Spleen (tissue), 11 donors: ENCODE results near the gene SNX5. TPM values are rescaled to one million over a fixed set of nuclear protein-coding genes. Genes with fewer than 3 reads are reported as not detected.
A peak's percentile ranks its signal among the peaks of the same experiment; 100 is the strongest.

ENCODE experiments used
- DNase-seq: peaks from one replicate; pipeline ENCODE4 v3.0.0-alpha.2; 2020
- H3K27ac ChIP-seq, 8 donors: fragments of 200-600 bp; sonication (generic) in 7 of 8; 1 replicate in 4 of 8; 2 replicates in 4 of 8; pipeline versions ENCODE4 v1.5.0 to v1.8.0; 2016 to 2021; ENCODE audit warnings: inconsistent platforms in 4 of 8, mild to moderate bottlenecking in 4 of 8, moderate library complexity in 1 of 8
- H3K27me3 ChIP-seq, 7 donors: fragments of 200-600 bp; sonication (generic) in 6 of 7; replicated peaks in 1 of 7; 1 replicate in 4 of 7; 2 replicates in 3 of 7; pipeline versions ENCODE4 v1.5.0 to v1.8.0; 2016 to 2021; ENCODE audit warnings: inconsistent platforms in 3 of 7, mild to moderate bottlenecking in 1 of 7
- H3K36me3 ChIP-seq, 6 donors: fragments of 200-600 bp; sonication (generic) in 5 of 6; 1 replicate in 4 of 6; 2 replicates in 2 of 6; pipeline versions ENCODE4 v1.5.0 to v1.8.0; 2016 to 2021; ENCODE audit warnings: inconsistent platforms in 2 of 6
- H3K4me1 ChIP-seq, 6 donors: fragments of 200-600 bp; sonication (generic) in 5 of 6; 1 replicate in 3 of 6; 2 replicates in 3 of 6; pipeline versions ENCODE4 v1.5.0 to v1.8.0; 2016 to 2021; ENCODE audit warnings: inconsistent platforms in 3 of 6
- H3K4me3 ChIP-seq, 8 donors: fragments of 200-600 bp; sonication (generic) in 7 of 8; 1 replicate in 4 of 8; 2 replicates in 4 of 8; pipeline versions ENCODE4 v1.5.0 to v1.8.0; 2016 to 2021; ENCODE audit warnings: inconsistent platforms in 4 of 8, mild to moderate bottlenecking in 4 of 8, moderate library complexity in 2 of 8
- H3K9me3 ChIP-seq, 8 donors: fragments of 200-600 bp; sonication (generic) in 7 of 8; 1 replicate in 4 of 8; 2 replicates in 4 of 8; pipeline versions ENCODE4 v1.5.0 to v1.8.0; 2016 to 2021; ENCODE audit warnings: inconsistent platforms in 4 of 8
- CTCF ChIP-seq, 11 experiments: fragments of 200-600 bp in 7 of 11; fragments of 450-650 bp in 4 of 11; sonication (generic) in 4 of 11; IDR thresholded peaks in 8 of 11; conservative IDR thresholded peaks in 3 of 11; 1 replicate in 7 of 11; 2 replicates in 4 of 11; pipeline versions ENCODE4 v1.4.0 to v1.8.0; 2016 to 2021; ENCODE audit warnings: antibody characterized with exemption in 11 of 11, inconsistent platforms in 4 of 11, mild to moderate bottlenecking in 1 of 11
- POLR2A ChIP-seq, 3 donors: fragments of 450-650 bp; IDR thresholded peaks; one replicate each; pipeline ENCODE4 v1.5.1; 2017; ENCODE audit warnings: antibody characterized with exemption in 3 of 3, mild to moderate bottlenecking in 1 of 3
- POLR2AphosphoS5 ChIP-seq, 3 donors: sonication (generic); formaldehyde crosslinking; IDR thresholded peaks; one replicate each; pipeline ENCODE4 v1.5.1; 2017; ENCODE audit warnings: antibody characterized with exemption in 3 of 3
- WGBS, 5 donors: extraction: QIAGEN DNeasy Blood & Tissue Kit in 3 of 5; methylation state at CpG; one replicate each; pipeline versions ENCODE4 v1.1.5 to v1.1.7; 2013 to 2018; 5-methylcytosine and 5-hydroxymethylcytosine counted together
- intact Hi-C: fragments of 100-400 bp; cut with DNase I; formaldehyde crosslinking; loops from one replicate; pipeline ENCODE4 v1.15.0; 2023; ENCODE audit warnings: low total_unique reads
- polyA plus RNA-seq, 3 donors: library from polyadenylated mRNA; stranded (reverse); fragments of 200-250 nt; gene quantifications; one replicate each; pipeline ENCODE4 v1.2.1, GENCODE V29; 2013
- total RNA-seq, 7 donors: library from RNA; depleted of rRNA in 3 of 7; stranded (reverse); fragments of >200 nt in 3 of 7; fragmentation: NEBNext Ultra II Directional in 4 of 7; extraction: Animal tissue kit (Norgen Biotek cat#: 25700) in 4 of 7; gene quantifications; one replicate each; pipeline versions ENCODE4 v1.1.0 to v1.2.1, GENCODE V29; 2016 to 2021
- donor health status: healthy with polysubstance abuse.
- donor health status: DM: no; HTN: no; CAD: no; lungs with moderate emphysema.
- donor health status: DM: no; HTN: no; CAD: no.
- donor health status: Bipolar disorder and iron deficiency.
- donor health status: healthy.
- donor health status: DM: no; HTN: no; CAD: no.
- donor health status: DM: yes; HTN: yes; CAD: no.

SNX5 gene
- total and polyA plus RNA-seq, 10 donors, result 126 to 261 (median 175) TPM

- Histone ChIP-seq H3K9me3 (no peaks in the 10 kb centered on the region), H3K36me3 (no peaks in the 10 kb centered on the region), H3K4me3 (no peak overlapping the region), H3K27me3 (no peaks in the 10 kb centered on the region), H3K27ac (no peak overlapping the region), H3K4me1 (peaks cover 3 to 35% (median 16%) of the 10 kb centered on the region in 6 donors)
- peak in 1 of 3 donors; percentile 26 for TF ChIP-seq POLR2AphosphoS5 (IDR thresholded peaks at IDR 0.05)
- no peak for TF ChIP-seq CTCF (IDR thresholded peaks at IDR 0.05 in 8 of 11, conservative IDR thresholded peaks at IDR 0.05 in 3 of 11)
- no peak for TF ChIP-seq POLR2A (IDR thresholded peaks at IDR 0.05)
- 73 to 81% (median 78%) methylated on average over 21 of the region's 21 CpGs for WGBS, 5 donors
- intact Hi-C loops, result no loop called here
- DNase-seq, result peak; percentile 82
Measured at GRCh38 chr20:18005170-18005989, 36.8 kb upstream of the SNX5 start.

- H3K9me3 ChIP-seq, result no peaks in the 10 kb centered on the region
- H3K4me1 ChIP-seq, result peaks cover 3 to 35% (median 16%) of the 10 kb centered on the region in 6 donors
- 72 to 86% (median 80%) methylated on average over 8 of the region's 8 CpGs for WGBS, 5 donors
- no peak for TF ChIP-seq POLR2AphosphoS5 (IDR thresholded peaks at IDR 0.05)
- TF ChIP-seq POLR2A (IDR thresholded peaks at IDR 0.05), result no peak
- TF ChIP-seq CTCF (IDR thresholded peaks at IDR 0.05 in 8 of 11, conservative IDR thresholded peaks at IDR 0.05 in 3 of 11), result no peak
- intact Hi-C loops, result no loop called here
- no peaks in the 10 kb centered on the region for H3K27me3 ChIP-seq
- peak overlapping the region in 2 of 8 donors; percentile 51 to 69 for H3K27ac ChIP-seq
- H3K4me3 ChIP-seq, result no peak overlapping the region
- peak; percentile 53 for DNase-seq
- no peaks in the 10 kb centered on the region for H3K36me3 ChIP-seq
Measured at GRCh38 chr20:18004384-18005031, 35.9 kb upstream of the SNX5 start.

GRCh38 chr20:18003897-18004296 lies 35.3 kb upstream of the SNX5 start:
- H3K36me3 ChIP-seq, result no peaks in the 10 kb centered on the region
- DNase-seq, result no peak
- intact Hi-C loops, result no loop called here
- no peak for TF ChIP-seq CTCF (IDR thresholded peaks at IDR 0.05 in 8 of 11, conservative IDR thresholded peaks at IDR 0.05 in 3 of 11)
- H3K9me3 ChIP-seq, result no peaks in the 10 kb centered on the region
- H3K4me1 ChIP-seq, result peaks cover 3 to 35% (median 16%) of the 10 kb centered on the region in 6 donors
- peak overlapping the region in 3 of 8 donors; percentile 32 to 69 (median 51) for H3K27ac ChIP-seq
- 43 to 55% (median 49%) methylated on average over 5 of the region's 5 CpGs for WGBS, 5 donors
- H3K4me3 ChIP-seq, result no peak overlapping the region
- no peaks in the 10 kb centered on the region for H3K27me3 ChIP-seq
